ENCODE results near the gene UNC13D.

GRCh38 chr17:75795820-75796607, 48.2 kb downstream of the UNC13D start:
- TF ChIP-seq CTCF (IDR thresholded peaks at IDR 0.05; ENCODE audit: insufficient read depth, low read length, poor library complexity, severe bottlenecking) (no peak), EZH2phosphoT487 (conservative IDR thresholded peaks at IDR 0.05; ENCODE audit: low read length) (no peak)
